HG03460 (cell line): Measurements from ENCODE around the gene PCNX3.
"Not testable (repeated sequence)": the region's sequence is repeated elsewhere in the genome, so short reads cannot be mapped to it uniquely, and the experiment has no call there.

Source experiments
- ATAC-seq: cut with Tn5 transposase; IDR thresholded peaks from one replicate; pipeline ENCODE4 v1.9.1; 2021; ENCODE audit not compliant: unreplicated experiment

PCNX3 gene

GRCh38 chr11:65652511-65653228, 37.1 kb downstream of the PCNX3 start:
- peak; percentile 62 for ATAC-seq

DNA sequence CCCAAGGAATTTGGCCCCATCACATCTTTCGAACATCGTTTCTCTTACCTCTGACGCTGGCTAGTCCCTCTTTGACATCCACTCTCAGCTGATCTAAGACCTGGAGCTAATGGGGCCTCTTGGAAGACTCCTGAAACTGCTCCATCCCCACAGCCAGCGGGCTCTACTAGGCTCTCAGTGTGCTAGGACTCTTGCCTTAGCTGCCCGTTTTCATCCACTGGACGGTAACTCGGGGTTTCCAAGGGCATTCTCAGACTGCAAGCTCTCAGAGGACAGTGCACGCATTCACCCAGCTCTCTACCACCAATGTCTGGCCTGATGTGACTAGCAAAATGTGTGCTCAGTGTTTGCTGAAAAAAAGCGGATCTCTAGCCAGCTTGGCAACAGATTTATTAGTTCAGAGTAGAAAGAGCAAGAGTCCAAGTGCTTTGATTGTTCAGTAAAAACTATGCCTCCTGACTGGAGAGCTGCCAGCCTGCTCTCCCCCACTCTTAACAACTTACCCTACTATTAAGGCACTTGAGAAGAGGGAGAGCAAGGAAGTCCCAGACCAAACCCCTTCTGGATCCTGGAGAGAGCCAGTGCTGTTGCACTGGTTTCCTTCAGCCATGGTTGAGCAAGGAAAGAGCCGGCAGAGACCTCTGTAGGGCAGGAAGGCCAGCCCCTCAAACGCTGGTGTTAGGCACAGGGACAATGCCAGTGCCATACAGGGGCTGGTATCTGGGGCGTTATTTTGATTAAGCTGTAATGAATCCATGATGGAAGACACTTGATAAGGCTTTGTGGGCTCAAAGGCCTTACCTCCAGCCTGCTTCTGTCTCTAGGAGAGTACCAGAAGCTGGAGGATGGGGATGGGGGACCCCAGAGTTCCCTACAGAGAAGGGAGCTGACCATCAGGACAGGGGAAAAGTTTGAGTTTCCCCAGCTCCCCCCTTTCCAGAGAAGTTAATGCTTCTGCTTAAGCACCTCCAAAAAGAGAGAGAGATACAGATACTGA, 38.0 kb downstream of the PCNX3 start:
- no peak for ATAC-seq

GRCh38 chr11:65654375-65655349, 39.1 kb downstream of the PCNX3 start:
- ATAC-seq, result no peak

- ATAC-seq, result no peak
These were observed 40.2 kb downstream of the PCNX3 start for GRCh38 chr11:65655570-65656332.

DNA sequence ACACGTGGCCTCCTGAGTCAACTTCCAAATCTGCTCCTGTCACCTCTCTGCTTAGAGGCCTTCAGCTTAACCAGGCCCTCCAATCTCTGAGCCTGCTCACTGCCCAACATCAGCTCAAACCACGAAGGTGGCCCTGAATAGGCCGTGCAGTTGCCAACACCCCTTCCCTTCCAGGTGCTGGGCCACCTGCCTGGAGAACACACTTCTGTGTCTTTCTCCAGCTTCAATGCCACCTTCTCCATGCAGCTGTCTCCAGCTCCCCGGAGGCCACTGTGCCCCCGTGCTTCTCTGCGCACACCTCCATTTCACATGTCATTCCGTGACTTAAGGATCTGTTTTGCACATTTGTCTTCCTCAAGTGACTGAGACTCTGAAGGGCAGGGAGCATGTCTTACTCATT, 41.9 kb downstream of the PCNX3 start:
- no peak for ATAC-seq

GRCh38 chr11:65658174-65659021, 42.8 kb downstream of the PCNX3 start:
- ATAC-seq, result no peak

DNA sequence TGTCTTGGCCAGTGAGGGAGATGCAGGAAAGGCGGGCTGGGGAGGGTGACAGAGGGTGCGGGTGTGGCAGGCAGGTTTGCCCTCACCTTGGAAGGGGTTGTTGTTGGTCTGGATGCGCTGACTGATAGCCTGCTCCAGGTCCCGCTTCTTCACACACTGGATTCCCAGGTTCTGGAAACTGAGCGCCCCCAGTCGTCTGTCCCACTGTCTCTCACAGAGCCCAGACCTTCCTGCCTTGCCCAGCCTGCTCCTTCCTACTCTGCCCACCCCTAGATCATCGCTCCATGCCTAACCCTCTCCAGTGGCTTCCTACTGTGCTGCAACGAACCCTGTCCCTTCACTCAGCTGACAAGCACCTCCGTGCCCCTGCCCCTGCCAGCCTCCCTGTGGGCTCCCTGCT, 44.5 kb downstream of the PCNX3 start:
- no peak for ATAC-seq

GRCh38 chr11:65660908-65661307, 45.3 kb downstream of the PCNX3 start:
- ATAC-seq, result not testable (repeated sequence)

GRCh38 chr11:65661599-65662246, 46.1 kb downstream of the PCNX3 start:
- no peak for ATAC-seq

GRCh38 chr11:65662247-65662798, 46.7 kb downstream of the PCNX3 start:
- no peak for ATAC-seq

- ATAC-seq, result peak; percentile 68
These were observed 47.4 kb downstream of the PCNX3 start, which contains the start of gene RELA for GRCh38 chr11:65662799-65663638. Gene RELA, minus strand, starts transcription at chr11:65662916. Its CDS starts 84 bp downstream, at chr11:65662832.

DNA sequence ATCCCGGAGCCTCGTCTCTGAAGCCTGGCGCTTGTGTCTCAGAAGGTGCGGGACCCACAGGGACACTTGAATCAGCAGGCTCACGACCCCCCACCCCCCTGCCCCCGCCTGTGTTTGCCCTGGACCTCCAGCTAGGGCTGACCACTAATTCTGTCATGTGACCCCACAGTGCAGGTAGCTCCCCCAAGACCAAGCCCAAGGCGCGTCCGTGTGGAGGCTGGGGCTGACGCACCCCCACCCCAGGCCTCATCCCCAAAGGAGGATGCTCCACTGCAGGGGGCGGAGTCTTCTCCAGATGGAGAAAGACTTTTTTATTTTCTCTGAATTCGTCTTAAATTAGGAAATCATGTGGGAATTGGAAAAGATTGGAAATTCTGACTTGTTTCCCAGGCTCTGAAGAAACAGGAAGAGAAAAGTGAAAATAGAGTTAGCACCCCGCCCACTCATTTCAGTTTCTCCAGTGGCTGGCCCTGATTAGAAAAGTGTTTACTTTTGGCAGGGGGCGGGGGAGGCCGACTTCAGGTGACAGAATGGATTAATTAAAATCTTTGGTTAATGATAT, 48.1 kb downstream of the PCNX3 start:
- peak; percentile 27 for ATAC-seq

DNA sequence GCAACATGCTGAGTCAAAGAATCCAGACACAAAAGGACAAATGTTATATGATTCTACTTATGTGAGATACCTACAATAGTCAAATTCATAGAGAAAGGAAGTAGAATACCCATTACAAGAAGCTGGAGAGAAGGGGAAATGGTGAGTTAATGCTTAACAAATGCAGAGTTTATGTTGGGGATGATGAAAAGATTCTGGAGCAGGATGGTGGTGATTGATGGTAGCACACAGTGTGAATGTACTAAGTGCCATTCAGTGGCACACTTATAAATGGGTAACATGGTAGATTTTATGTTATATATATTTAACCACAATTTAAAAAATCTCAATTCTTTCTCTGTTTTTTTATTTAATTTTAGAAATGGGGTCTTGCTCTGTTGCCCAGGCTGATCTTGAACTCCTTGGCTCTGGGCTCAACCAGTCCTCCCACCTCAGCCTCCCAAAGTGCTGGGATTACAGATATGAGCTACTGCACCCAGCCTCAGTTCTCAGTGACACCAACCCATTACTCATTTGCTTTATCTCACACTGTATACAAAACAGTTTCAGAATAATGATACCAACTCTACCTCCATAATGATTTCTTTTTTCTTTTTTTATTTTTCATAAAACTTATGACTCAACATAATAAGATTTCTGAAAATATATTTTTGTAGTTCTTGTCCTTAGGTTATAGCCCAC, 56.7 kb downstream of the PCNX3 start:
- no peak for ATAC-seq

DNA sequence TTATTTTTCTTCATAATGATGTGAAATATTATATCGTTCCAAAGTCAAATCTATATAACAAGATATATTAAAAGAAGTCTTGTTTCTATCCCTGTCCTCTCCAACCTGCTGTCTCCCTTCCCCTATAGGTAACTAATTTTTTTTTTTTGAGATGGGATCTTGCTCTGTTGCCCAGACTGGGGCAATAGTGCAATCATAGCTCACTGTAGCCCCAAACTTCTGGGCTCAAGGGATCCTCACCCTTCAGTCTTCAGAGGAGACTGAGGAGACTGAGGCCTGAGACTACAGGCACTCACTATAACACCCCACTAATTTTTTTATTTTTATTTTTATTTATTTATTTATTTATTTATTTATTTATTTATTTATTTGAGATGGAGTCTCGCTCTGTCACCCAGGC, 57.4 kb downstream of the PCNX3 start:
- ATAC-seq, result no peak

- ATAC-seq, result no peak
These were observed 64.7 kb downstream of the PCNX3 start for GRCh38 chr11:65680192-65680743.

- not testable (repeated sequence) for ATAC-seq
These were observed 67.9 kb downstream of the PCNX3 start for GRCh38 chr11:65683480-65683879.
